ENCODE results near the gene NTNG1.

GRCh38 chr1:107415241-107415640 lies 274.4 kb downstream of the NTNG1 start:
- TF ChIP-seq CTCF (IDR thresholded peaks at IDR 0.05) (no peak), POLR2A (IDR thresholded peaks at IDR 0.05) (no peak)
